Endothelial cell of umbilical vein (primary cell): ENCODE results near the gene RNF146. TPM values are rescaled to one million over a fixed set of nuclear protein-coding genes. Genes with fewer than 3 reads are reported as not detected.

Source experiments
- BruUV-seq: library from RNA; stranded (reverse); fragments of 400-500 nt; replicated peaks from 2 replicates; lab custom pipeline; 2021; lab: Mats Ljungman, UMichigan
- CTCF ChIA-PET: fragments of 300-600, 350-600 bp; sonication (Branson Sonifier 250); formaldehyde crosslinking; loops from one replicate; lab custom pipeline; 2021; ENCODE audit warnings: antibody characterized with exemption, inconsistent platforms; lab: Charles Lee
- POLR2A ChIA-PET: fragments of 300-600, 350-600 bp; sonication (Branson Sonifier 250); formaldehyde crosslinking; loops from one replicate; lab custom pipeline; 2021; ENCODE audit warnings: antibody characterized with exemption, inconsistent platforms; lab: Charles Lee
- DNase-seq: peaks from one replicate; pipeline ENCODE4 v3.0.0-alpha.2; 2011; ENCODE audit warnings: low read depth, low spot score
- FAIRE-seq: peaks from 2 replicates; lab custom pipeline; 2011; peaks lifted over from hg19 to GRCh38; lab: Jason Lieb, UNC
- H2AFZ ChIP-seq: 2 replicates; pipeline ENCODE4 v1.6.0; 2012; ENCODE audit warnings: low read depth, low read length, control low read depth, inconsistent platforms
- H3K27ac ChIP-seq: 2 replicates; pipeline ENCODE4 v1.5.1; 2011; ENCODE audit warnings: low read depth, mild to moderate bottlenecking, control low read depth, low read length, moderate library complexity; ENCODE audit not compliant: insufficient read depth
- H3K27me3 ChIP-seq, 2 experiments: 2 replicates each; pipeline versions ENCODE4 v1.6.0 to v1.6.1; 2011; ENCODE audit warnings: low read length in 2 of 2, mixed read lengths in 1 of 2; ENCODE audit not compliant: control insufficient read depth in 2 of 2, insufficient read depth in 2 of 2
- H3K36me3 ChIP-seq, 2 experiments: 2 replicates in 1 of 2; 3 replicates in 1 of 2; pipeline ENCODE4 v1.5.1; 2011; ENCODE audit warnings: low read length in 2 of 2, mild to moderate bottlenecking in 1 of 2, moderate library complexity in 1 of 2; ENCODE audit not compliant: control insufficient read depth in 2 of 2, insufficient read depth in 2 of 2; ENCODE audit errors: extremely low read depth in 1 of 2
- H3K4me1 ChIP-seq: 3 replicates; pipeline ENCODE4 v1.5.1; 2011; ENCODE audit warnings: mild to moderate bottlenecking, low read length; ENCODE audit not compliant: control insufficient read depth, insufficient read depth; ENCODE audit errors: extremely low read depth
- H3K4me2 ChIP-seq: 2 replicates; pipeline ENCODE4 v1.6.1; 2011; ENCODE audit warnings: low read length, control low read depth, mixed read lengths; ENCODE audit not compliant: insufficient read depth
- H3K4me3 ChIP-seq, 3 experiments: fragments of 200-600 bp in 1 of 3; sonication (generic), shearing (Covaris generic) in 1 of 3; replicated peaks in 1 of 3; 2 replicates each; pipeline ENCODE4 v1.5.1; 2011 to 2016; ENCODE audit warnings: control low read depth in 3 of 3, low read length in 3 of 3, mild to moderate bottlenecking in 2 of 3, inconsistent platforms in 1 of 3, low read depth in 1 of 3, moderate library complexity in 1 of 3; ENCODE audit not compliant: insufficient read depth in 1 of 3
- H3K79me2 ChIP-seq: 2 replicates; pipeline ENCODE4 v1.6.0; 2012; ENCODE audit warnings: low read length, inconsistent platforms; ENCODE audit not compliant: control insufficient read depth, insufficient read depth
- H3K9ac ChIP-seq: replicated peaks from 2 replicates; pipeline ENCODE3; 2011; ENCODE audit warnings: low read length, control low read depth; ENCODE audit not compliant: insufficient read depth; ENCODE audit errors: extremely low read depth
- H3K9me1 ChIP-seq: replicated peaks from 3 replicates; pipeline ENCODE4 v1.6.0; 2011; ENCODE audit warnings: mild to moderate bottlenecking, low read length; ENCODE audit not compliant: control insufficient read depth, insufficient read depth; ENCODE audit errors: extremely low read depth
- H3K9me3 ChIP-seq: replicated peaks from 2 replicates; pipeline ENCODE4 v1.5.1; 2012; ENCODE audit warnings: low read length, inconsistent platforms; ENCODE audit not compliant: control insufficient read depth, insufficient read depth
- H4K20me1 ChIP-seq: replicated peaks from 2 replicates; pipeline ENCODE3; 2011; ENCODE audit warnings: mild to moderate bottlenecking, low read length; ENCODE audit not compliant: control insufficient read depth, insufficient read depth; ENCODE audit errors: extremely low read depth
- GATA2 ChIP-seq: IDR thresholded peaks from 2 replicates; pipeline ENCODE4 v1.7.0; 2011; ENCODE audit warnings: low read depth, mild to moderate bottlenecking, moderate library complexity, mixed read lengths, low read length; ENCODE audit not compliant: insufficient read length, insufficient read depth
- POLR2AphosphoS5 ChIP-seq: IDR thresholded peaks from 2 replicates; pipeline ENCODE4 v1.6.1; 2012; ENCODE audit warnings: low read depth, mild to moderate bottlenecking, control low read depth, low read length, moderate library complexity; ENCODE audit not compliant: insufficient read depth
- dilution Hi-C: fragments of 300-500 bp; cut with MboI; formaldehyde crosslinking; loops from one replicate; pipeline ENCODE4 v1.15.0; 2019; ENCODE audit warnings: low sequenced_read_pairs; ENCODE audit not compliant: extremely low pct_ligation_motif_present
- intact Hi-C: fragments of 100-400 bp; cut with micrococcal nuclease; formaldehyde crosslinking; loops from one replicate; pipeline ENCODE4 v1.10.0; 2022
- polyA plus RNA-seq, 4 experiments: library from polyadenylated mRNA; depleted of rRNA in 3 of 4; stranded (reverse) in 3 of 4; unstranded in 1 of 4; fragments of >200 nt; gene quantifications; 2 replicates each; pipeline versions ENCODE4 v1.2.1 to v1.2.3, GENCODE V29; 2011 to 2012; ENCODE audit warnings: missing spikeins in 1 of 4
- total RNA-seq: library from RNA; stranded (reverse); gene quantifications from 2 replicates; pipeline ENCODE4 v1.2.3, GENCODE V29; 2021
- TF ChIP-seq, protein P1 (sequence below), 2 donors: IDR thresholded peaks; 1 replicate in 1 of 2; 2 replicates in 1 of 2; pipeline ENCODE4 v1.5.1; 2011; ENCODE audit warnings: low read length in 2 of 2, mild to moderate bottlenecking in 2 of 2, moderate library complexity in 2 of 2, control low read depth in 1 of 2, inconsistent platforms in 1 of 2, low read depth in 1 of 2; ENCODE audit not compliant: insufficient read depth in 1 of 2; ENCODE audit errors: extremely low read depth in 1 of 2

Gene RNF146
- total and polyA plus RNA-seq, 2 donors (not counting 3 experiments of a cell fraction or from before 2014, with no cell fraction given) = 37.5 to 48.1 TPM

- peak; percentile 81 for DNase-seq
- H3K9ac ChIP-seq = no peak overlapping the region
- no peak overlapping the region for H3K4me2 ChIP-seq
- peaks cover 7% of the 10 kb centered on the region for H4K20me1 ChIP-seq
- peaks cover 3% of the 10 kb centered on the region for H3K79me2 ChIP-seq
- H3K9me3 ChIP-seq = no peaks in the 10 kb centered on the region
- H2AFZ ChIP-seq = no peak overlapping the region
- peak; percentile 8 for FAIRE-seq
- intact Hi-C loops (loop anchor here (1.0 to 2.0 kb wide), 5 partner anchors 40 to 340 kb away; partner anchors contain the start of gene ECHDC1), dilution Hi-C loops (no loop called here)
- H3K9me1 ChIP-seq = no peaks in the 10 kb centered on the region
- H3K4me3 ChIP-seq = no peak overlapping the region
- no peak overlapping the region for H3K27ac ChIP-seq
- peaks cover 29% of the 10 kb centered on the region for H3K4me1 ChIP-seq
- ChIA-PET CTCF (interaction anchor here (0.9 to 5.7 kb wide), 19 partner anchors 10 to 1309 kb away, joined by 3 to 93 read pairs (median 6); partner anchors contain the start of gene KIAA0408), POLR2A (no interaction called here)
- no peaks in the 10 kb centered on the region for H3K36me3 ChIP-seq
- no TSS peak for BruUV-seq
- TF ChIP-seq, protein P1, sequence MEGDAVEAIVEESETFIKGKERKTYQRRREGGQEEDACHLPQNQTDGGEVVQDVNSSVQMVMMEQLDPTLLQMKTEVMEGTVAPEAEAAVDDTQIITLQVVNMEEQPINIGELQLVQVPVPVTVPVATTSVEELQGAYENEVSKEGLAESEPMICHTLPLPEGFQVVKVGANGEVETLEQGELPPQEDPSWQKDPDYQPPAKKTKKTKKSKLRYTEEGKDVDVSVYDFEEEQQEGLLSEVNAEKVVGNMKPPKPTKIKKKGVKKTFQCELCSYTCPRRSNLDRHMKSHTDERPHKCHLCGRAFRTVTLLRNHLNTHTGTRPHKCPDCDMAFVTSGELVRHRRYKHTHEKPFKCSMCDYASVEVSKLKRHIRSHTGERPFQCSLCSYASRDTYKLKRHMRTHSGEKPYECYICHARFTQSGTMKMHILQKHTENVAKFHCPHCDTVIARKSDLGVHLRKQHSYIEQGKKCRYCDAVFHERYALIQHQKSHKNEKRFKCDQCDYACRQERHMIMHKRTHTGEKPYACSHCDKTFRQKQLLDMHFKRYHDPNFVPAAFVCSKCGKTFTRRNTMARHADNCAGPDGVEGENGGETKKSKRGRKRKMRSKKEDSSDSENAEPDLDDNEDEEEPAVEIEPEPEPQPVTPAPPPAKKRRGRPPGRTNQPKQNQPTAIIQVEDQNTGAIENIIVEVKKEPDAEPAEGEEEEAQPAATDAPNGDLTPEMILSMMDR (IDR thresholded peaks at IDR 0.05; ENCODE audit: extremely low read depth in 1 of 2, insufficient read depth in 1 of 2, low read depth in 1 of 2, low read length in 2 of 2) = peak; percentile 43 to 54
- TF ChIP-seq GATA2 = no peak
- H3K27me3 ChIP-seq = no peaks in the 10 kb centered on the region
Observed at GRCh38 chr6:127302728-127303660, 36.3 kb downstream of the RNF146 start.

DNA sequence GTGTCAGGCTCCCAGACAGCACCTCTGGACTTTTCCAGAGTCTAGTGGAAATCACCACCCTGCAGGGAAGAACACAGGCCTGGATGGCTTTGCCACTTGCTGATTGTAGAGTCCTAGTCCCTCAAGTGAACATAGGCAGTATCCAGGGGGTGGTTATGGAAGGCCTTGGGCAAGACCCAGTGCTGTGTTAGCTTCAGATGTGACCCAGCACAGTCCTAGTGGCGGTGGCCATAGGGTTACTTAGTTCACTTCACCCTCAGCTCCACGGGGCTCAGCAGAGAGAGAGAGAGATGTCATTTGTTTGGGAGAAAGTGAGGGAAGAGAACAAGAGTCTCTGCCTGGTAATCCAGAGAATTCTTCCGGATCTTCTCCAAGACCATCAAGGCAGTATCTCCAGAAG lies 37.3 kb downstream of the RNF146 start:
- peaks cover 7% of the 10 kb centered on the region for H4K20me1 ChIP-seq
- H3K4me3 ChIP-seq = no peak overlapping the region
- H3K4me1 ChIP-seq = peaks cover 26% of the 10 kb centered on the region
- H2AFZ ChIP-seq = no peak overlapping the region
- peaks cover 3% of the 10 kb centered on the region for H3K79me2 ChIP-seq
- intact Hi-C loops (loop anchor here (2.0 kb wide), 1 partner anchor 339 kb away; no protein-coding TSS in a partner anchor), dilution Hi-C loops (no loop called here)
- POLR2A ChIA-PET = no interaction called here
- H3K9ac ChIP-seq = no peak overlapping the region
- H3K4me2 ChIP-seq = no peak overlapping the region
- no peaks in the 10 kb centered on the region for H3K36me3 ChIP-seq
- H3K27ac ChIP-seq = no peak overlapping the region
- BruUV-seq = no TSS peak
- no peak for FAIRE-seq
- DNase-seq = no peak
- CTCF ChIA-PET = interaction anchor here (0.9 to 5.7 kb wide), 12 partner anchors 12 to 1310 kb away, joined by 3 to 93 read pairs (median 5); partner anchors contain the start of gene KIAA0408
- no peaks in the 10 kb centered on the region for H3K9me3 ChIP-seq
- H3K9me1 ChIP-seq = no peaks in the 10 kb centered on the region
- TF ChIP-seq GATA2 (no peak), POLR2AphosphoS5 (no peak)
- H3K27me3 ChIP-seq = no peaks in the 10 kb centered on the region
